Measurements from ENCODE around the gene TMEM150B. TPM values are rescaled to one million over a fixed set of nuclear protein-coding genes. Genes with fewer than 3 reads are reported as not detected.

TMEM150B gene
- total and polyA plus RNA-seq, 4 donors, result 0.81 to 3.3 (median 2.0) TPM

- DNase-seq (ENCODE audit: low spot score), result no peak
- TF ChIP-seq MAX (IDR thresholded peaks at IDR 0.05), result no peak
- TF ChIP-seq JUND (IDR thresholded peaks at IDR 0.05), result no peak
- no peak for TF ChIP-seq CTCF (IDR thresholded peaks at IDR 0.05; ENCODE audit: low read depth, low read length, missing input control)
- no peak for TF ChIP-seq NR2F2 (IDR thresholded peaks at IDR 0.05)
- TF ChIP-seq YY1 (IDR thresholded peaks at IDR 0.05), result no peak
- no peak for TF ChIP-seq SP1 (IDR thresholded peaks at IDR 0.05)
- no peak for TF ChIP-seq REST (IDR thresholded peaks at IDR 0.05)
- no peak for TF ChIP-seq EGR1 (IDR thresholded peaks at IDR 0.05; ENCODE audit: low read depth in 2 of 2)
- no peak for TF ChIP-seq FOXA1 (IDR thresholded peaks at IDR 0.05)
- TF ChIP-seq RAD21 (IDR thresholded peaks at IDR 0.05), result no peak
- no peak for TF ChIP-seq RXRA (IDR thresholded peaks at IDR 0.05)
- no peak for TF ChIP-seq FOXA2 (IDR thresholded peaks at IDR 0.05)
- no peak for TF ChIP-seq HNF4G (IDR thresholded peaks at IDR 0.05)
- no peak for TF ChIP-seq ZBTB33 (IDR thresholded peaks at IDR 0.05)
- TF ChIP-seq GABPA (IDR thresholded peaks at IDR 0.05 in 1 of 2, conservative IDR thresholded peaks at IDR 0.05 in 1 of 2), result no peak
- no peak for TF ChIP-seq TAF1 (conservative IDR thresholded peaks at IDR 0.05)
- no peak for TF ChIP-seq HNF4A (conservative IDR thresholded peaks at IDR 0.05)
- no peak for TF ChIP-seq ATF3 (IDR thresholded peaks at IDR 0.05)
- H3K36me3 ChIP-seq (ENCODE audit: control insufficient read depth in 4 of 4, insufficient read depth in 3 of 4, low read depth in 1 of 4, low read length in 3 of 4), result no peaks in the 10 kb centered on the region
- H3K9me3 ChIP-seq (ENCODE audit: control insufficient read depth in 4 of 4, low read length in 3 of 4), result no peaks in the 10 kb centered on the region
- no peak overlapping the region for H3K4me3 ChIP-seq (ENCODE audit: low read depth in 1 of 3, low read length in 3 of 3)
- H3K27ac ChIP-seq (ENCODE audit: low read depth in 1 of 2, low read length in 2 of 2), result no peak overlapping the region
- H3K27me3 ChIP-seq (ENCODE audit: control insufficient read depth in 4 of 4, insufficient read depth in 4 of 4, low read length in 3 of 4), result peaks cover 0 to 4% (median 0%) of the 10 kb centered on the region in 4 donors
- 87% methylated on average over 19 of the region's 19 CpGs for WGBS
- peaks cover 0 to 4% (median under 1%) of the 10 kb centered on the region in 4 donors for H3K4me1 ChIP-seq (ENCODE audit: control insufficient read depth in 4 of 4, insufficient read depth in 4 of 4, low read length in 3 of 4)
- H3K9ac ChIP-seq (ENCODE audit: low read depth in 1 of 2, low read length in 2 of 2), result no peak overlapping the region
These were observed 33.4 kb upstream of the TMEM150B start for GRCh38 chr19:55358493-55358892.
